BLaER1 (cell line): Measurements from ENCODE around the gene TMX1.
"Not testable (repeated sequence)": the region's sequence is repeated elsewhere in the genome, so short reads cannot be mapped to it uniquely, and the experiment has no call there.

Experiments used
- H3K27ac ChIP-seq: shearing (Covaris generic); formaldehyde crosslinking; 2 replicates; pipeline ENCODE4 v1.8.1; 2022
- H3K27me3 ChIP-seq: shearing (Covaris generic); formaldehyde crosslinking; 2 replicates; pipeline ENCODE4 v1.8.1; 2022
- H3K36me3 ChIP-seq: shearing (Covaris generic); formaldehyde crosslinking; 2 replicates; pipeline ENCODE4 v1.8.1; 2022
- H3K4me1 ChIP-seq: shearing (Covaris generic); formaldehyde crosslinking; 2 replicates; pipeline ENCODE4 v1.8.1; 2022
- H3K4me2 ChIP-seq: shearing (Covaris generic); formaldehyde crosslinking; 2 replicates; pipeline ENCODE4 v1.8.1; 2022
- H3K4me3 ChIP-seq: shearing (Covaris generic); formaldehyde crosslinking; 2 replicates; pipeline ENCODE4 v1.8.1; 2022
- H3K9ac ChIP-seq: shearing (Covaris generic); formaldehyde crosslinking; 2 replicates; pipeline ENCODE4 v1.8.1; 2022
- H3K9me3 ChIP-seq: shearing (Covaris generic); formaldehyde crosslinking; 2 replicates; pipeline ENCODE4 v1.8.1; 2022
- H4K20me1 ChIP-seq: shearing (Covaris generic); formaldehyde crosslinking; 2 replicates; pipeline ENCODE4 v1.8.1; 2022
- Cebpa-rat ChIP-seq: shearing (Covaris generic); IDR thresholded peaks from 2 replicates; pipeline ENCODE4 v1.8.1; 2022

The TMX1 gene

DNA sequence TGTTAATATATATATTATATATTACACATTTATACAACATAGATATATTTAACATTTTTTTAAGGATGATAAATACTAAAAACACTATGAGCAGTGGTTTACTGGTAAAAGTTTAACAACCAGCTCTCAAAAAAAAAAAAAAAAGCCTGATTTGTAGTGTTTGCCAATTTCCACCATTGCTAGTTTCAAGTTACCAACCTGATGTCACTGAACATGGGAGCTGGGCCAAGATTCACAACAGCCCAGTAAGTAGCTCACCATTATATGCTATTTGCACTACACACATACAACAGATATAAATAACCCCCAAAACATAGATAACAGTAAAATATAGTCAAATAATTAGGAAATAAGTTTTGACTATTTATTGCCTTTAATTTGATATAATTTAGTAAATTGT is 28.9 kb upstream of the TMX1 start:
- no peaks in the 10 kb centered on the region for H3K4me1 ChIP-seq
- no peaks in the 10 kb centered on the region for H4K20me1 ChIP-seq
- H3K27ac ChIP-seq = no peak overlapping the region
- no peak overlapping the region for H3K4me2 ChIP-seq
- no peaks in the 10 kb centered on the region for H3K36me3 ChIP-seq
- H3K4me3 ChIP-seq = no peak overlapping the region
- no peaks in the 10 kb centered on the region for H3K9me3 ChIP-seq
- TF ChIP-seq Cebpa-rat = no peak
- H3K27me3 ChIP-seq = no peaks in the 10 kb centered on the region
- H3K9ac ChIP-seq = no peak overlapping the region

DNA sequence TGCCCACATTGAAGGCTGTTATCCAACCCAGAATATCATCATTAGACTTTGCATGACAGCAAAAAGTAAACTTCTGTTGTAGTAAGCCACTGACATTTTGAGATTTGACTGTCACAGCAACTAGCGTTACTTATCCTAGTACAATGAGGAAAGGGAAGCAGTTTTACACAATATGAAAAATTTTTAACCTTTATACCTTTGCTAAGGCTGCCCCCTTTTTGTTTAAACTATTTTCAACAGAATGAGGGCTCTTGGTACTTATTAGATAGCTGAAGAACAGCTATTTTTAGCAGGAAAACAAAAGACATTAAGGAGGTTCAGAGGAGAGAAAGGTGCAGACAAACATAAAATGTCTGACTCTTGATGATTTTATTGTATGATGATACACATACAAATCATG is 23.4 kb upstream of the TMX1 start:
- peaks cover 6% of the 10 kb centered on the region for H3K9me3 ChIP-seq
- H3K4me3 ChIP-seq = no peak overlapping the region
- TF ChIP-seq Cebpa-rat = no peak
- H4K20me1 ChIP-seq = no peaks in the 10 kb centered on the region
- no peak overlapping the region for H3K9ac ChIP-seq
- no peak overlapping the region for H3K27ac ChIP-seq
- no peaks in the 10 kb centered on the region for H3K36me3 ChIP-seq
- no peak overlapping the region for H3K4me2 ChIP-seq
- H3K27me3 ChIP-seq = no peaks in the 10 kb centered on the region
- H3K4me1 ChIP-seq = no peaks in the 10 kb centered on the region

DNA sequence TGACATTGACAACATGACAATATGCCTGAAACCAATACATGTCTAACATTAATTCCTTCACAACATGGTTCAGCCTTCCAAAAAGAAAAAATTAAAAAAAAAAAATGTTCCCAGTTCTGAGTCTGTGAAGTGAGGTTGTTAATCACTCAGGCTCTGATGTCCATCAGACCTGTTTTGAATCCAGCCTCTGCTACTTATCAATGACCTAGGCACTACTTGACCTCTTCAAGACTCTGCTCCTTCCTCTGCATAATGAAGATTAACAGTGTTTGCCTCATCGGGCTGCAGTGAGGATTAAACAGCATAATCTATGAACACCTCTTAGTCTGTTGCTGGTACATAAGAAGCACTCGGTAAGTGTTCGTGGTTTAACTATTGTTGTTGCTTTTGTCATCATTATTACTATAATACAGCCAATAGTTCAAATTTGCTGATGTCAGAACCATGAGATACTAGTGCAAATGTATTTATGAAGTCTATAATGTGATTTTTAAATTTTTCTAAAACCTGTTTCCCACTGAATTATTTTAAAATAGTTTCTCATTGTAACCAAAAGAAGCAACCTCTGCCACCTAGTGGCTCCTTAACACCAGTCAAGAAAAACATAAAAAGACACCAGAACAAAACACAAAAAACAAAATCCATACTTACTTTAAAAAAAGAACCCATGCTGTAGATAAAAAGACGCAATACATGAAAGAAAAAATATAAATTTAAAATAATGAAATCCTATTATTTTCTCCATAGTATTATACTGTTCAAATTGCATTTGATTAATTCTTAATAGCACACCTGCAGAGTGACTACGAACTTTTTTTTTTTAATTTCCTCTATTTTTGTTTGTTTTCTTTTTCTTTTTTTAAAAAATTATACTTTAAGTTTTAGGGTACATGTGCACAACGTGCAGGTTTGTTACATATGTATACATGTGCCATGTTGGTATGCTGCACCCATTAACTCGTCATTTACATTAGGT is 20.3 kb upstream of the TMX1 start:
- no peaks in the 10 kb centered on the region for H4K20me1 ChIP-seq
- H3K9ac ChIP-seq = no peak overlapping the region
- no peak for TF ChIP-seq Cebpa-rat
- H3K4me3 ChIP-seq = no peak overlapping the region
- no peaks in the 10 kb centered on the region for H3K4me1 ChIP-seq
- peaks cover 29% of the 10 kb centered on the region for H3K9me3 ChIP-seq
- no peaks in the 10 kb centered on the region for H3K27me3 ChIP-seq
- H3K27ac ChIP-seq = no peak overlapping the region
- no peak overlapping the region for H3K4me2 ChIP-seq
- no peaks in the 10 kb centered on the region for H3K36me3 ChIP-seq

DNA sequence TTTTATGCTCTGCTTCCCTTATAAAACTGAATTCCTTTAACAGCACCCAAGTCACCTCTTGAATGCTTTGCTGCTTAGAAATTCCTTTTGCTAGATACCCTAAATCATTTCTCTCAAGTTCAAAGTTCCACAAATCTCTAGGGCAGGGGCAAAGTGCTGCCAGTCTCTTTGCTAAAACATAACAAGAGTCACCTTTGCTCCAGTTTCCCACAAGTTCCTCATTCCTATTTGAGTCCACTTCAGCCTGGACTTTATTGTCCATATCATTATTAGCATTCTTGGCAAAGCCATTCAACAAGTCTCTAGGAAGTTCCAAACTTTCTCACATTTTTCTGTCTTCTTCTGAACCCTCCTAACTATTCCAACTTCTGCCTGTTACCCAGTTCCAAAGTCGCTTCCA is 16.6 kb upstream of the TMX1 start:
- not testable (repeated sequence) for H3K4me2 ChIP-seq, H3K9ac ChIP-seq, H3K36me3 ChIP-seq, H3K27me3 ChIP-seq, H4K20me1 ChIP-seq, H3K4me1 ChIP-seq, H3K4me3 ChIP-seq, H3K27ac ChIP-seq
- peaks cover 29% of the 10 kb centered on the region for H3K9me3 ChIP-seq

DNA sequence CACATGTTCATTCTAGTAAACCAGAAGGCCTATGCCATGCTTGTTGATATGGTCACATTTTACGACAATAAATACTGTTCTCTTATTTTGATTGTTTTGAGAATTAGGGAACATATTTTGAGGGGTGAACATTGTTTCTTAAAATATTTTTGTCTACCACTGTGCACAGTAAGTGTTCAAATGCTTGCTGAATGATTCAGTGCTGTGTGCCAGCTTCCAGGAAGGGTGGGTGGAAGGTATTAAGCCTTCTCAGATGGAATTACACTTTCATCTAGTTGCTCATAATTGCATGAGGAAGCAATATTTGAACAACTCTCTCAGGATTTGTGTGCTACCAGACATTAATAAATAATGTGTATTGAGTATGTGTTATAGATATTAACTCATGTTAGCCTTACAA is 15.5 kb upstream of the TMX1 start:
- H3K36me3 ChIP-seq = no peaks in the 10 kb centered on the region
- no peak for TF ChIP-seq Cebpa-rat
- H3K27ac ChIP-seq = no peak overlapping the region
- no peak overlapping the region for H3K4me3 ChIP-seq
- H3K9ac ChIP-seq = no peak overlapping the region
- no peak overlapping the region for H3K4me2 ChIP-seq
- H3K9me3 ChIP-seq = peaks cover 29% of the 10 kb centered on the region
- no peaks in the 10 kb centered on the region for H3K27me3 ChIP-seq
- no peaks in the 10 kb centered on the region for H3K4me1 ChIP-seq
- no peaks in the 10 kb centered on the region for H4K20me1 ChIP-seq

DNA sequence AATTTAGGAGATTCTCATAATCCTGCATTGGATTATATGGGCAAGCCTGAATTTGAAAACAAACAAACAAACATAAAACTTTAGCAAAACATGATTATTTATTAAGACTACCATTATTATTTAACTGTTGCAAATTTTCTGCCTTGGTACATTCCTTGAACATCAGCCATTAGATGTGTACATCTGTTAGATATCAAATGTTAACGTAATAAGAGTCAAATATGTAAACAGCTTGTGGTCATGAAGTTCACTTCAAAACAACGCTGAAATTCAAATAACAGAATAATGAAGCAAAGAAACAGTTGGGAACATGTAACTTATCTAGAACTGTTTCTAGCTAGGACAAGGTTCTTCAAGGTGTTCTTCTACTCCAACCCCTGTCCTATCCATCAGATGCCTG is 14.3 kb upstream of the TMX1 start:
- H3K27ac ChIP-seq = no peak overlapping the region
- TF ChIP-seq Cebpa-rat = no peak
- no peak overlapping the region for H3K4me3 ChIP-seq
- H3K9me3 ChIP-seq = peaks cover 29% of the 10 kb centered on the region
- no peaks in the 10 kb centered on the region for H3K27me3 ChIP-seq
- no peak overlapping the region for H3K4me2 ChIP-seq
- no peaks in the 10 kb centered on the region for H3K4me1 ChIP-seq
- H3K36me3 ChIP-seq = no peaks in the 10 kb centered on the region
- no peaks in the 10 kb centered on the region for H4K20me1 ChIP-seq
- H3K9ac ChIP-seq = no peak overlapping the region

DNA sequence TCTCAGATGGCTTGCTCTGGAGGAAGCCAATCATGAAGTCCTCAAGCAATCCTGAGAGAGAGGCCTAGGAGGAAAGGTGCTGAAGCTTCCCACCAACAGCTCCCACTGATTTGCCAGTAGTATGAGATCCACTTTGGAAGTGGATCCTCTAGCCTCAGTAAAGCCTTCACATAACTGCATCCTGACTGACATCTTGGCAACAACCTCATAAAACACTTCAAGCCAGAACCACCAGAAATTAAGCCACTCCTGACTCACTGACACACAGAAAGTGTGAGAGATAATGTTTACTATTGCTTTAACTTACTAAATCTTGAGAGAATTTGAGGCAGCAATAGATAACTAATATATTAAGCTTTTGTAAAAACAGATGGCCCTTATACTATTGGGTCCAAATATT is 11.7 kb upstream of the TMX1 start:
- no peak for TF ChIP-seq Cebpa-rat
- peaks cover 6% of the 10 kb centered on the region for H3K9me3 ChIP-seq
- no peaks in the 10 kb centered on the region for H3K27me3 ChIP-seq
- no peaks in the 10 kb centered on the region for H3K36me3 ChIP-seq
- no peak overlapping the region for H3K4me2 ChIP-seq
- H3K4me1 ChIP-seq = no peaks in the 10 kb centered on the region
- H4K20me1 ChIP-seq = no peaks in the 10 kb centered on the region
- H3K9ac ChIP-seq = no peak overlapping the region
- no peak overlapping the region for H3K27ac ChIP-seq
- no peak overlapping the region for H3K4me3 ChIP-seq

DNA sequence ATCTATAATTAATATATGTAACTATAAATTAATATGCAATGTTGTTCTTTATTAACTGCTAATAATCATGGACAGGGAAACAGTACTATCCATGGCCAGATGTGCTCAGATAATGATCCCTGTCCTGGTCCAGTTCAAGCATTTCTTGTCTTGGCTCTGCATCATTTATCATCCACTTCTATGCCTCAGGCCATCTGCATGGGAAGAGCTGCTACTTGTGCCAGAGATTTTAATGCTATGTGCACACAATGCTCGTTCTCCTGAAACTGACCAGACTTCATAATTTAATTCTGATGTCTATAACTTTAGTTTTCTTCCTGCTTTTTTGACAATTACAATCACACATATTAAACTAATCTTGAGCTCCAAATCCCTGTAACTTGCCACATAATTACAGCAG is 11.2 kb upstream of the TMX1 start:
- no peak for TF ChIP-seq Cebpa-rat
- no peak overlapping the region for H3K4me3 ChIP-seq
- no peak overlapping the region for H3K27ac ChIP-seq
- peaks cover under 1% of the 10 kb centered on the region; the same call in 1 of the 2 replicates for H3K9me3 ChIP-seq
- H4K20me1 ChIP-seq = no peaks in the 10 kb centered on the region
- H3K36me3 ChIP-seq = no peaks in the 10 kb centered on the region
- no peak overlapping the region for H3K4me2 ChIP-seq
- no peak overlapping the region for H3K9ac ChIP-seq
- no peaks in the 10 kb centered on the region for H3K27me3 ChIP-seq
- H3K4me1 ChIP-seq = no peaks in the 10 kb centered on the region

DNA sequence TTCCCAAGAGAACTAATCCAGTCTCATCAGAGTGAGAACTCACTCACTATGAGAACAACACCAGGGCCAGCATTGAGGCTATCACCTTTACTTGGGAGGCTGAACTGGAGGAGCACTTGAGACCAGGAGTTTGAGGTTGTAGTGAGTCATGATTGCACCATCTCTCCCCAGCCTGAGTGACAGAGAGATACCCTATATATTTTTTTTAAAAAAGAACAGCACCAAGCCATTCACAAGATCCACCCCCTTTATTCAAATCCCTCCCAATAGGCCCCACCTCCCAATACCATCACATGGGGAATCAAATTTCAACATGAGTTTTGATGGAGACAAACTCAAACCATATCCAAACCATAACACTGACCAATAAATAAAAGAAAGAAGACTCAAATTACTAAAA is 3.7 kb upstream of the TMX1 start:
- TF ChIP-seq Cebpa-rat = no peak
- no peak overlapping the region for H3K4me2 ChIP-seq
- H4K20me1 ChIP-seq = no peaks in the 10 kb centered on the region
- H3K4me3 ChIP-seq = no peak overlapping the region
- no peaks in the 10 kb centered on the region for H3K9me3 ChIP-seq
- H3K4me1 ChIP-seq = peaks cover 11% of the 10 kb centered on the region
- H3K36me3 ChIP-seq = no peaks in the 10 kb centered on the region
- H3K27me3 ChIP-seq = no peaks in the 10 kb centered on the region
- H3K27ac ChIP-seq = no peak overlapping the region
- no peak overlapping the region for H3K9ac ChIP-seq

DNA sequence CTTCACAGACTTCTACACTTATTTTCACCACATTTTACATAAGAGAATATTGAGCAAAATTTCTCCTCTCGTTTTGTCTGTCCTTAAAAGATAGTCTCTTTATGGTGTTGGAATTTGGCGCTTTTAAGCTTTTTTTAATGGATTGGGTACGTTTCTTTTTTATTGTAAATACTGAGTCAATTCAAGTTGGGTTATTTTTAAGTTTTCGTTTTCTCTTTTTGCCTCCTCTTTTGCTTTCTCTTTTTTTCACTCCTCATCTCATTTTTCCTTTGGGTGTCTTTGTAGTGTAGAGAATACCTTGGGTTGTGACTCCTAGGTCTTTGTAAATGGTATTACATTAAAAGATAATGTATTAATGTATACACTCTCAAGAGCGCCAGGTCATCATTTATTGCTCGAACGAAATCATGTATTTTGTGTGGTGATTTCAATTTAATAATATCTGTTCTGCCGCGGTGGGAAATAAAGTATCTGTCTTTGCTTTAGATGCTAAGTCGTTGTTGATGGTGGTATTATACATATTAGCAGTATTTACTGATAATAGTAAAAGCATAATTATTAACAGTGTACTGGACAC is 845 bp downstream of the TMX1 start:
- Histone ChIP-seq H3K4me1 (peaks cover 44% of the 10 kb centered on the region), H3K27ac (peak overlapping the region; percentile 92), H3K9ac (peak overlapping the region; percentile 93), H3K36me3 (peaks cover 20% of the 10 kb centered on the region), H3K4me3 (peak overlapping the region; percentile 94), H3K27me3 (no peaks in the 10 kb centered on the region), H3K4me2 (peak overlapping the region; percentile 87), H4K20me1 (peaks cover 20% of the 10 kb centered on the region; the same call in 1 of the 2 replicates), H3K9me3 (no peaks in the 10 kb centered on the region)
- no peak for TF ChIP-seq Cebpa-rat
